ENCODE data around the gene HUNK.

GRCh38 chr21:32003411-32003810 lies 130.6 kb downstream of the HUNK start:
- TF ChIP-seq POLR2A (IDR thresholded peaks at IDR 0.05; ENCODE audit: extremely low read depth, insufficient read length), result no peak
- no peak for TF ChIP-seq CTCF (IDR thresholded peaks at IDR 0.05; ENCODE audit: low read depth, low read length)
- TF ChIP-seq MYC (IDR thresholded peaks at IDR 0.05; ENCODE audit: low read depth, low read length), result no peak
